ENCODE measurements around the gene MMS19.
"Not testable (repeated sequence)": the region's sequence is repeated elsewhere in the genome, so short reads cannot be mapped to it uniquely, and the experiment has no call there.

MMS19 gene

DNA sequence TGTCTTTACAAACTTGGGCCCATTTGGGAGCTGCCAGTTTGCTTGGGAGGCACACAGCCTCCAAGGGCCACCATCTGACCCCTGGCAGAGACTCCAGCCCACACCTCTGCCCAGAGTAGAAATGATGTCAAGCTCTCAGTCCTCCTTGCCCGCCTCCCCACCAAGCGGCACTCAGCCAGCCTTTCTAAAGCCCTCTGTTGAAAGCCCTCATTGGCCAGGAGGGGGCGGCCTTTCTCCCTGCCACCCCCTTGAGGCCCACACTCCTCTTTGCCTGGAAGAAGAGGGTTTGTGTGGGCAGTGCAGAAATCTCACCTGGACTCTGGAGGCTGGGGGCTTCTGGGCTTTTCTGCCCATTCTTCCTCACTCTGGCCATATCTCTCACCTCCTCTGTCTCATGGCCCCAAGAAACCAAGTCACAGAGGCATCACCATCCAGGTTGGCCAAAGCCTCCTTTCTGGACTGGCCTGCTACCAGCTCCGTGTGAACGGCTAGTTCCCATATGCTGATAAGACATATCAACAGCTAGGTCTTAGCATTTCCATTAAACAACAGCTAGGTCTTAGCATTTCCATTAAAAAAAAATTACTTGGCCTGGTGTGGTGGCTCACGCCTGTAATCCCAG, 36.6 kb upstream of the MMS19 start:
- TF ChIP-seq, protein P1, sequence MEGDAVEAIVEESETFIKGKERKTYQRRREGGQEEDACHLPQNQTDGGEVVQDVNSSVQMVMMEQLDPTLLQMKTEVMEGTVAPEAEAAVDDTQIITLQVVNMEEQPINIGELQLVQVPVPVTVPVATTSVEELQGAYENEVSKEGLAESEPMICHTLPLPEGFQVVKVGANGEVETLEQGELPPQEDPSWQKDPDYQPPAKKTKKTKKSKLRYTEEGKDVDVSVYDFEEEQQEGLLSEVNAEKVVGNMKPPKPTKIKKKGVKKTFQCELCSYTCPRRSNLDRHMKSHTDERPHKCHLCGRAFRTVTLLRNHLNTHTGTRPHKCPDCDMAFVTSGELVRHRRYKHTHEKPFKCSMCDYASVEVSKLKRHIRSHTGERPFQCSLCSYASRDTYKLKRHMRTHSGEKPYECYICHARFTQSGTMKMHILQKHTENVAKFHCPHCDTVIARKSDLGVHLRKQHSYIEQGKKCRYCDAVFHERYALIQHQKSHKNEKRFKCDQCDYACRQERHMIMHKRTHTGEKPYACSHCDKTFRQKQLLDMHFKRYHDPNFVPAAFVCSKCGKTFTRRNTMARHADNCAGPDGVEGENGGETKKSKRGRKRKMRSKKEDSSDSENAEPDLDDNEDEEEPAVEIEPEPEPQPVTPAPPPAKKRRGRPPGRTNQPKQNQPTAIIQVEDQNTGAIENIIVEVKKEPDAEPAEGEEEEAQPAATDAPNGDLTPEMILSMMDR (conservative IDR thresholded peaks at IDR 0.05; ENCODE audit: low read depth, low read length): peak; percentile 52
- H3K4me3 ChIP-seq (ENCODE audit: low read length): no peak overlapping the region
- DNase-seq (ENCODE audit: low read depth): no peak

DNA sequence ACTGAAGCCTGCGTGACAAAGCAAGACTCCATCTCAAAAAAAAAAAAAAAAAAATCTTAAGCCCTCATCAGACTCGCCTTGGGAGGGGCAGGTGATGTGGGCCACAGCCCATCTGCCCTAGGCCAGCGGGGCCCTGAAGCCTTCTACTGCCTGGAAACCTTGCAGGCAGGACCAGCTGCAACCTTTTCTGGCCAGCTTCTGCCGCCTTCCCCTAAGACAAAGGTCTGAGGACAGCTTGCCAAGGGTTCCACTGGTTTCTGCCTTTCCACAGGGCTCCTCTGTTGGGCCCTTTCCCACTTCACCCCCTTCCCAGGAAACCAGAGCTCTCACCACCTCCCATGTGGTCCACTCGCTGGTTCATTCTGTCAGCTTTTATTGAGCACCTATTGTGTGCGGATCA, 35.7 kb upstream of the MMS19 start:
- no peak overlapping the region for H3K4me3 ChIP-seq (ENCODE audit: low read length)
- DNase-seq (ENCODE audit: low read depth): no peak
- TF ChIP-seq, protein P1 (conservative IDR thresholded peaks at IDR 0.05; ENCODE audit: low read depth, low read length): no peak

DNA sequence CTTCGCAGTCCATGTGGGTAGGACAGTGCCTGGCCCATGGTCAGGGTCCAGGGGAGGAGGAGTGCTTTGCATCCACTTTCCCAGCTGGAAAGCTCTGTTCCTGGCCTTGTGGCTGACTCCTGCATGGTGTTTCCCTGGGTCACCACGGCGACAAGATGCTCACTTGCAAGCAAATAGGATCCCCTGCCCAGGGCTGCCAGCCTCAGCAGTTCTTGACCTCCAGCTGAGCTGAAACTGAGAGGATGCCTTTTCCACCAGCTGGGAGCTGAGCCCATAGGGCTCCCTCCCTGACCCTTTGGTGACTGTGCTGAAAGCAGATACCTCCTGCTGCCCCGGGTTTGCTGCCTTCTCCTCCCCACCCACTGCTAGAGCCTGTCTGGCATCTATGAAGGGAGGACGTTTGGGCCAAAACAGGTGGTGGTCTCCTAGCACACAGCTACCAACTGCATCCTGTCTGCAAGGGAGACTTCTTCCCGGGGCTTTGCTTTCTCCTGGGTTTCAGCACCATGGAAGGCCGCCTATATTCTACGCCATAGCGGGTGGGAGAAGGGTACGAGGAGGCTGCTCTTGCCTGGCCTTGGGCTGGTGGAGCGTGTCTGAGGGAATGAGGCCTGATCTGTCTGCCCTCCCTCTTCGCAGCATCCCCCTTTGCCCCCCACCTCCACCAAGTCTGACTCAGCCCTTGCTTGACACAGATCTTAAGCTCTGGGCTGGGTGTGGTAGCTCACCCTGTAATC, 34.9 kb upstream of the MMS19 start:
- TF ChIP-seq, protein P1 (conservative IDR thresholded peaks at IDR 0.05; ENCODE audit: low read depth, low read length): no peak
- no peak overlapping the region for H3K4me3 ChIP-seq (ENCODE audit: low read length)
- DNase-seq (ENCODE audit: low read depth): peak; percentile 49

DNA sequence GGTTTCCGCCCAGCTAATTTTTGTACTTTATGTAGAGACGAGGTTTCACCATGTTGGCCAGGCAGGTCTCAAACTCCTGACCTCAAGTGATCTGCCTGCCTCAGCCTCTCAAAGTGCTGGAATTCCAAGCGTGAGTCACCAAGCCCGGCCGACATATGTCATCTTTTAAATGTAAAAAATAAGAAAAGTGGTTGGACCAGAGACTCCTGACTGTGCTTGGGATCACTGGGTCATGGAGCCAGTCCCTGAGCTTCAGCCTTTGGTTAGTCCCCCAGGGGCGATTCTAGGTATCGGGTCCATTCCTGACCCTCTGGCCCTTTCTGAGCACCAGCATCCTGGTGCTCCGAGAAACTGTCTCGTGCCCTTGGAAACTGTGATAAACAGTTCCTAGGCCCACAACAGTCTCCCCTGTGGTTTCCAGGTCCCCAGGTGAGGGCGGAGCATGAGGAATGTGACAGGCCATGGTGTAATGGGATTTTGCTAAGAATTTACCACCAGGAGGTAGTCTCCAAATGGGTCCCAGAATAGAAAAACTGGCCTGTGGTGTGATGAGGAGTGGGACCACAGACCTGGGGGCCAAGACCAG, 33.3 kb upstream of the MMS19 start:
- TF ChIP-seq, protein P1 (conservative IDR thresholded peaks at IDR 0.05; ENCODE audit: low read depth, low read length): no peak
- no peak overlapping the region for H3K4me3 ChIP-seq (ENCODE audit: low read length)
- DNase-seq (ENCODE audit: low read depth): no peak

DNA sequence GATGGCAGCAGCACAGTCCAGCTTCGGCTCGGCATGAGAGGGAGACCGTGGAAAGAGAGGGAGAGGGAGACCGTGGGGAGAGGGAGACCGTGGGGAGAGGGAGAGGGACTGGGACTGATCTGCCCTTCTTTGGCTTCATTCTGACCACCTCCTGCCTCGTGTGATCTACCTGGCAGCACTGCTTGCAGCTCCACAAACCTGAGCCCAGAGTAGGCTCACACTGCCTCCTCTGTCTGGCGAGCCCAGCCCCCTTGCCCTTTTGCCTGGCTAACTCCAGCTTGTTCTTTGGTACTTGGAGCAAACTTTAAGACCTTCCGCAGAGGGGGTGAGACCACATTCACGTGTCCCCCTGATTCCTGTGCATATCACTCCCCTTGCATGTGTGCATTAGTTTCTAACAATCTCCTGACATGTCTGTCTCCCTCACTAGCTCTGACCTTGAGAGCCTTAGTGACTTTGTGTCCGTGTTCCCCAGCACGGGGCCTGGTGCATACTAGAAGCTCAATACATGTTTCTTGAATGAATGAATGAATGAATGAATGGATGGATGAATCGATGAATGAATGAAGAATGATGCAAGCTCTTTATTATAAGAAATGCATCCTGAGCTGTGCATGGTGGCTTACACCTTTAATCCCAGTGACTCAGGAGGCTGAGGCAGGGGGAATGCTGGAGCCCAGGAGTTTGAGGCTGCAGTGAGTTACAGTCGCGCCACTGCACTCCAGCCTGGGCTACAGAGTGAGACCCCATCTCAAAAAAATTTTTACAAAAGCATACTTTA, 31.7 kb upstream of the MMS19 start:
- TF ChIP-seq, protein P1 (conservative IDR thresholded peaks at IDR 0.05; ENCODE audit: low read depth, low read length): no peak
- DNase-seq (ENCODE audit: low read depth): no peak
- no peak overlapping the region for H3K4me3 ChIP-seq (ENCODE audit: low read length)

DNA sequence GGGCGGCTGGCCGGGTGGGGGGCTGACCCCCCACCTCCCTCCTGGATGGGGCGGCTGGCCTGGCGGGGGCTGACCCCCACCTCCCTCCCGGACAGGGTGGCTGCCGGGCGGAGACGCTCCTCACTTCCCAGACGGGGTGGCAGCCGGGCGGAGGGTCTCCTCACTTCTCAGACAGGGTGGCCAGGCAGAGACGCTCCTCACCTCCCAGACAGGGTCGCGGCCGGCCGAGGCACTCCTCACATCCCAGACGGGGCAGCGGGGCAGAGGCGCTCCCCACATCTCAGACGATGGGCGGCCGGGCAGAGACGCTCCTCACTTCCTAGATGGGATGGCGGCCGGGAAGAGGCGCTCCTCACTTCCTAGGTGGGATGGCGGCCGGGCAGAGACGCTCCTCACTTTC, 30.7 kb upstream of the MMS19 start:
- not testable (repeated sequence) for DNase-seq (ENCODE audit: low read depth); H3K4me3 ChIP-seq (ENCODE audit: low read length)

DNA sequence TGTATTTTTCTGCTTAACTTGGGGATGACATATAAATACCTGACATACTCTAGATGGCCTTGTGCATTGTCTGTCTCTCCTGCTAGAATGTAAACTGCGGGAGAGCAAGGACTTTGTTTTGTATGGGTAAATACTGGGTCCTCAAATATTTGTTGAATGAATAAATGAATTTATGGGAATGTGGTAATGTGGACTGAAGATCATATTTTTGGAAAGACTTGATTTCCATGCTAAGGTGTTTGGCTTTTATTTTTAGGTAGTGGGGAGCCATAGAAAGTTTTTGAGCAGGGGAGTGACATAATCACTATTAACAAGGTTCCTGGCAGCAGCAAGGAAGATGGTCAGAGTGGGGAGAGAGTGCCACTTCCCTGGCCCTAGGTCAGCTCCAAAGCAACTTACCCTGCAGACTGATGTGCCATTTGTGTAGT, 27.5 kb upstream of the MMS19 start:
- no peak for DNase-seq (ENCODE audit: low read depth)
- TF ChIP-seq, protein P1 (conservative IDR thresholded peaks at IDR 0.05; ENCODE audit: low read depth, low read length): no peak
- no peak overlapping the region for H3K4me3 ChIP-seq (ENCODE audit: low read length)
